Calu3 (cell line): ENCODE results near the gene KCNJ5. TPM values are rescaled to one million over a fixed set of nuclear protein-coding genes. Genes with fewer than 3 reads are reported as not detected.

Experiments used
- BruUV-seq: library from RNA; stranded (reverse); fragments of 400-500 nt; replicated peaks from 2 replicates; lab custom pipeline; 2021; lab: Mats Ljungman, UMichigan
- CTCF ChIA-PET: fragments of 300-600 bp; sonication (Branson Sonifier 250); formaldehyde crosslinking; loops from one replicate; lab custom pipeline; 2022; ENCODE audit warnings: antibody characterized with exemption; lab: Charles Lee
- DNase-seq: peaks from one replicate; pipeline ENCODE4 v3.0.0; 2022
- H3K27ac Mint-ChIP-seq: one replicate; pipeline ENCODE4 v1.8.0; 2022; ENCODE audit warnings: mixed read lengths; ENCODE audit not compliant: unreplicated experiment
- H3K27me3 Mint-ChIP-seq: one replicate; pipeline ENCODE4 v1.8.0; 2022; ENCODE audit warnings: mixed read lengths; ENCODE audit not compliant: unreplicated experiment
- H3K36me3 Mint-ChIP-seq: one replicate; pipeline ENCODE4 v1.8.0; 2022; ENCODE audit warnings: mild to moderate bottlenecking, moderate library complexity, mixed read lengths; ENCODE audit not compliant: insufficient read depth, unreplicated experiment
- H3K4me1 Mint-ChIP-seq: one replicate; pipeline ENCODE4 v1.8.0; 2022; ENCODE audit warnings: mild to moderate bottlenecking, low read depth, mixed read lengths; ENCODE audit not compliant: unreplicated experiment
- H3K4me3 Mint-ChIP-seq: one replicate; pipeline ENCODE4 v1.8.0; 2022; ENCODE audit warnings: mild to moderate bottlenecking, low read depth, moderate library complexity, mixed read lengths; ENCODE audit not compliant: unreplicated experiment
- H3K9me3 Mint-ChIP-seq: one replicate; pipeline ENCODE4 v1.8.0; 2022; ENCODE audit warnings: low read depth, mixed read lengths; ENCODE audit not compliant: unreplicated experiment
- CTCF ChIP-seq: fragments of 200-600 bp; IDR thresholded peaks from one replicate; pipeline ENCODE4 v1.8.0; 2022; ENCODE audit warnings: antibody characterized with exemption; ENCODE audit not compliant: unreplicated experiment
- intact Hi-C: fragments of 100-400 bp; cut with micrococcal nuclease; formaldehyde crosslinking; loops from one replicate; pipeline ENCODE4 v1.10.0; 2022; ENCODE audit not compliant: unreplicated experiment
- total RNA-seq: library from RNA; stranded (reverse); gene quantifications from 2 replicates; pipeline ENCODE4 v1.2.3, GENCODE V29; 2022

Gene KCNJ5
- total RNA-seq, 1 experiment from 2014 or later = not detected

GRCh38 chr11:128934926-128935325, 43.8 kb downstream of the KCNJ5 start:
- H3K9me3 Mint-ChIP-seq = no peaks in the 10 kb centered on the region
- BruUV-seq = no TSS peak
- H3K36me3 Mint-ChIP-seq = no peaks in the 10 kb centered on the region
- DNase-seq = no peak
- H3K4me3 Mint-ChIP-seq = no peak overlapping the region
- TF ChIP-seq CTCF = no peak
- H3K27me3 Mint-ChIP-seq = peaks cover 27% of the 10 kb centered on the region
- CTCF ChIA-PET = interaction anchor here (0.9 kb wide), 1 partner anchor 29 kb away, joined by 3 read pairs; no protein-coding TSS in a partner anchor
- no peak overlapping the region for H3K27ac Mint-ChIP-seq
- intact Hi-C loops = no loop called here
- H3K4me1 Mint-ChIP-seq = peaks cover under 1% of the 10 kb centered on the region

- BruUV-seq = no TSS peak
- no peak for DNase-seq
- Mint-ChIP-seq H3K9me3 (no peaks in the 10 kb centered on the region), H3K4me1 (no peaks in the 10 kb centered on the region), H3K27ac (no peak overlapping the region), H3K36me3 (no peaks in the 10 kb centered on the region), H3K4me3 (no peak overlapping the region), H3K27me3 (peaks cover 27% of the 10 kb centered on the region)
- CTCF ChIA-PET = no interaction called here
- intact Hi-C loops = no loop called here
- no peak for TF ChIP-seq CTCF
These were observed 45.6 kb downstream of the KCNJ5 start for GRCh38 chr11:128936606-128937251.

DNA sequence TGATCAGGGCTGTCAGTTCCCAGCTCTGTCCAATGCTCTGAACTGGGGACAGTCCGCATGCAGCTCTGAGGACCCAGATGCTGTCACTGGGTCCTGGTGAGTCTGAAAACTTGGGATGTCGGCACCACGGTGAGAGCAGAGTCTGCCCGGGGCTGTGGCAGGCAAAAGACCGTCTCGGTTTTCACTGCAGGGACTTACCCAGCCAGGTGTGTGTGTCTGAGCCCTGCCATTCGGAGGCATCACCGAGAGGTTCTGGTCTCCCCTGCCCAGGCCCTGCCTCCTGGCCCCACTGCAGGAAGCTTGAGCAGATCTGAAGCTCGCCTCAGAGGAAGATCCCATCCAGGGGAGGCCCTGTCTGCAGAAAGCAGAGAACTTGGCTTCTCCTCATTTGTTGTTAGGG, 46.3 kb downstream of the KCNJ5 start:
- Mint-ChIP-seq H3K4me3 (no peak overlapping the region), H3K27me3 (peaks cover 27% of the 10 kb centered on the region), H3K27ac (no peak overlapping the region), H3K4me1 (no peaks in the 10 kb centered on the region), H3K36me3 (no peaks in the 10 kb centered on the region), H3K9me3 (no peaks in the 10 kb centered on the region)
- BruUV-seq = no TSS peak
- CTCF ChIA-PET = no interaction called here
- TF ChIP-seq CTCF = no peak
- DNase-seq = no peak
- intact Hi-C loops = no loop called here

DNA sequence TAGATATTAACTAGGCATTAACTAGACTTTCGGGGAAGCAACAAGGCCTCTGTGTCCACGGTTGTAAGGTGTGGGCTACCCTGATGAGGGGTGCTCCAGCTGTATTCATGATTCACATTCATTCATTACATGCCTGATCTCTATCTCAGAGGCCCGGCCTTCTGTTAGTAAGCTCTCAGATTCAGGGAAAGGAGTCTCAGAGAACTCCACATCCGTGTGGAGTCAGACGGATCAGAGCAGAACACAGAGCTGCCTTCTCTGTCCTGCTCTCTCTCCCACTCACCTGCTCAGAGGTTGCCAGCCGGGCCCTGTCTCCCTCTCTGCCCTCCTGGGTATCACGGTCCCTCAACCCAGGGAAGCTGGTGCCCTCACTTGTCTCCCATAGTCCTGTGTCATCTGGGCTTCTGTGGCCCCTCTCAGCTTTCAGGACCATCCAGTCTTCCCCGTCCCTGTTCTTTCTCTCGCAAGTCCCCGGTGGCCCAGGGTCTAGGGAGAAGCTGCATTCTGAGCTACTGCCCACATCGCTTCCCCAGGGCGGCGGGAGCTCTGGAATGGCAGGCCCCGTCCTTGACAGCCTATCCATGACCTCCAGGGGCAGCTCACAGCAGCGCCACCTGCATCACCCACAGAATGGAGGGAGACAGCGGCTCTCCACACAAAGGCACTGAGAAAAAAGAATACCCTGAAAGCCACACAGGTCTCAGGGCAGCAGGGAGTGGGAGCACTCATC, 47.2 kb downstream of the KCNJ5 start:
- Mint-ChIP-seq H3K4me1 (no peaks in the 10 kb centered on the region), H3K9me3 (no peaks in the 10 kb centered on the region), H3K27ac (no peak overlapping the region), H3K36me3 (no peaks in the 10 kb centered on the region), H3K4me3 (no peak overlapping the region), H3K27me3 (peaks cover 26% of the 10 kb centered on the region)
- BruUV-seq = no TSS peak
- intact Hi-C loops = no loop called here
- no peak for TF ChIP-seq CTCF
- CTCF ChIA-PET = no interaction called here
- DNase-seq = no peak
